Stimulated activated CD4-positive, alpha-beta T cell treated with anti-CD3 and anti-CD28 coated beads, Interleukin-4, amount 100 ng/mL, for 4 hours (primary cell): ENCODE results near the gene ABCA4.

ENCODE experiments used
- DNase-seq, 2 experiments: peaks; one replicate each; pipeline ENCODE4 v3.0.0-alpha.2; 2020

Gene ABCA4

GRCh38 chr1:94104127-94104684, 16.7 kb downstream of the ABCA4 start:
- no peak for DNase-seq

- DNase-seq, result no peak
These were observed 17.3 kb downstream of the ABCA4 start for GRCh38 chr1:94103608-94104007.

- no peak for DNase-seq
These were observed 19.1 kb downstream of the ABCA4 start for GRCh38 chr1:94101613-94102525.

- DNase-seq, result no peak
These were observed 19.9 kb downstream of the ABCA4 start for GRCh38 chr1:94100785-94101612.

- no peak for DNase-seq
These were observed 20.7 kb downstream of the ABCA4 start for GRCh38 chr1:94100129-94100784.

- no peak for DNase-seq
These were observed 21.6 kb downstream of the ABCA4 start for GRCh38 chr1:94099303-94099702.

GRCh38 chr1:94098585-94099111, 22.3 kb downstream of the ABCA4 start:
- DNase-seq, result no peak

- DNase-seq, result no peak
These were observed 24.0 kb downstream of the ABCA4 start for GRCh38 chr1:94096797-94097549.

- no peak for DNase-seq
These were observed 25.0 kb downstream of the ABCA4 start for GRCh38 chr1:94095744-94096469.

GRCh38 chr1:94095112-94095637, 25.8 kb downstream of the ABCA4 start:
- no peak for DNase-seq

- no peak for DNase-seq
These were observed 26.4 kb downstream of the ABCA4 start for GRCh38 chr1:94094469-94095111.

GRCh38 chr1:94093996-94094395, 27.0 kb downstream of the ABCA4 start:
- DNase-seq, result no peak

GRCh38 chr1:94093396-94093795, 27.6 kb downstream of the ABCA4 start:
- DNase-seq, result no peak

GRCh38 chr1:94092210-94092613, 28.7 kb downstream of the ABCA4 start:
- no peak for DNase-seq

GRCh38 chr1:94090761-94091160, 30.2 kb downstream of the ABCA4 start:
- DNase-seq, result no peak

GRCh38 chr1:94087193-94087592, 33.8 kb downstream of the ABCA4 start:
- no peak for DNase-seq

GRCh38 chr1:94084547-94084946, 36.4 kb downstream of the ABCA4 start:
- DNase-seq, result no peak

- DNase-seq, result no peak
These were observed 36.9 kb downstream of the ABCA4 start for GRCh38 chr1:94084085-94084484.

GRCh38 chr1:94083681-94084080, 37.3 kb downstream of the ABCA4 start:
- no peak for DNase-seq

GRCh38 chr1:94081566-94082344, 39.2 kb downstream of the ABCA4 start:
- DNase-seq, result no peak
